HG03095 (cell line): ENCODE measurements around the gene GET3.
"Not testable (repeated sequence)": the region's sequence is repeated elsewhere in the genome, so short reads cannot be mapped to it uniquely, and the experiment has no call there.

Source experiments
- ATAC-seq: cut with Tn5 transposase; IDR thresholded peaks from one replicate; pipeline ENCODE4 v1.9.1; 2021; ENCODE audit warnings: moderate library complexity; ENCODE audit not compliant: unreplicated experiment

The GET3 gene

DNA sequence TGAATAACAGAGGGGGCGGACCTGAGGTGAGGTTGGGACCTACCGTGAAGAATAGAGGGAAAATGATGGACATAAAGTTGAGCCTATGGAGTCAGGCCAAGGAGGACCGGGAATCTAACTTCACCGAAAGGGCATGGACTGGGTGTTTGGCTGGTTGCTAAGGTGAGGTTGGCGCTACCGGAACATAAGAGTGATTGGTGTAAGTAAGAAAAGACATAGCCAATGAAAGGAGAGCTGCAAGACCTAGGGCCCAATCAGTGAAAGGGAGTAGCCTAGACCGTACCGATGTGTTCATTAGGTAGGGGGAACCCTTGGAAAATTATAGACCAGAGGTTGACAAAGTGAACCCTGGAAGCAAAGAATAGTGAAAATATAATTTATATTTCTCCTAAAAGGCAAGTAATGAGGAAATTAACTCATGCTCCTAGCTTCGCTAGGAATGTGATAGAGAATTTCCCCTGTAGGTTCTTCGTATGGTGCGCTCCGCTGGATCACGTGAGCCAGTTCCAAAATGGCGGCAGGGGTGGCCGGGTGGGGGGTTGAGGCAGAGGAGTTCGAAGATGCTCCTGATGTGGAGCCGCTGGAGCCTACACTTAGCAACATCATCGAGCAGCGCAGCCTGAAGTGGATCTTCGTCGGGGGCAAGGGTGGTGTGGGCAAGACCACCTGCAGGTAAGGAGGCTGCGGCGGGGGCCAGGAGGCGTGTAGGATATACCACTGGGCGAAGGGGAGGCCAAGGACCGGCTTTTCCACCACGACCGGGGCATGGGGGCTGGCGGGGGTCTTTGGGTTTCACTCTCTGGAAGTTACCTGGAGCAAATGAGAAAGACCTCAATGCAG, at the start of gene GET3:
GET3 (plus strand) TSS at position 503 of the 840 bp plus-strand sequence; CDS start at position 512, 9 bp downstream.
- ATAC-seq = peak; percentile 73

DNA sequence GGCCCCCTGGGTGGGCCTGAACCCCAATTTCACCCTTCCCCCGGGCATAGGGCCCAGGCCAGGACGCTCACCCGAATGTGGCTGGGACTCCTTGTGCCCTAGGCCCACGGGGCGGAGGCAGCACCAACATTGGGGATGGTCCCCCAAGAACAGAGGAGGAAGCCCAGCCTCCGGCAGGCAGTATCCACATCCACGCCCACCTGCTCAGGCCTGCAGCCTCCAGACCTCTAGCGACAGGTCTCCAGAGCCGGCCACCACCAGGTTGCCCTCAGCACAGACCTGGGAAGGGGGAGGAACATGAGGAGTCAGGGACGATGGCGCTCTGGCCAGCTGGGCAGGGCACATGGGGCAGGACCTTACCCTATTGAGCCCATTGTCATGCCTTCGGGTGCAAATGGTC, 48.3 kb upstream of the GET3 start:
- no peak for ATAC-seq

DNA sequence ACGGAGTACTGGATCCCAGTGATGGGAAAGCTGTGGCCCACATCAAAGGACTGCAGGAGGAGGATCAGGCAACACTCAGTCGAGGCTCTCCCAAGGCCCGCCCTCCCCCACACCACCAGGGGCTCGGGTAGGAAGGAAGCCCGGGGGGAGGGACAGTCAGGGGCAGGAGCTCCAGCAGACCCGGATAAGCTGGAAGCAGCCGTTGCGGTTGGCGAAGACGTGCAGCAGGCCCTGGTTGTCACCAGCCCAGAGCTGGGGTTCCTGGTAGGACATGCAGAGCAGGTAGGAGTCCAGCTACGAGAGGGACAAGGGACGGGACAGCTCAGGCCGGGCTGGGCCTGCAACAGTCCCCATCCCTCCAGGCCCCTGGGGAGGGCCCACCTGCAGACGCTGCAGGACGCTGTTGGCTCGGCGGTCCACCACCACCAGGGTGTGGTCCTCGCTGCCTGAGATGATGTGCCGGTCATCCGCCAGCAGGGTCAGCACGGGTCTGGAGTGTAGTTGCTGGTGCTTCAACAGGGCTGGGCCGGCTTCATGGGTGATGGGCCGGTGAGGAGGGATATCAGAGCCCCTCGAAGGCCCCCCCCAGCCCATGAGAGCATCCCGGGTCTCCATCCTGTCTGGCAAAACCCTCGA, 47.6 kb upstream of the GET3 start:
- ATAC-seq = no peak

DNA sequence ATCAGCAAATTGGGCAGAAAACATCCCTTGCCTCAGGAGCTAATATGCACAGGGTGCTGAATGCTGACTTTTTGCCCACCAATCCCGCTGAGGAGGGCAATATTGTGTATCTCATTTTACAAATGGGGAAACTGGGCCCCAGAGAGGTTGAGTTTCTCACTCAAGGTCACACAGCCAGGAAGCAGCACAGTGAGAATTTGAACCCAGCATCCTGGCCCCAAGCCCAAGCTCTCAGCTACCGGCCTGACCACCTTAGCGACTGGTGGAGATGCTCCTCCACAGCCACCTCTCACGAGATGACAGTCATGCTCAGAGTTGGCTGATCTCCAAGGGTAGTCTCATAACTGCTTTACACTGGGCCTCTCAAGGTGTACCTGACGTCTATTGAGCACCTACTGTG, 44.3 kb upstream of the GET3 start:
- ATAC-seq = no peak

DNA sequence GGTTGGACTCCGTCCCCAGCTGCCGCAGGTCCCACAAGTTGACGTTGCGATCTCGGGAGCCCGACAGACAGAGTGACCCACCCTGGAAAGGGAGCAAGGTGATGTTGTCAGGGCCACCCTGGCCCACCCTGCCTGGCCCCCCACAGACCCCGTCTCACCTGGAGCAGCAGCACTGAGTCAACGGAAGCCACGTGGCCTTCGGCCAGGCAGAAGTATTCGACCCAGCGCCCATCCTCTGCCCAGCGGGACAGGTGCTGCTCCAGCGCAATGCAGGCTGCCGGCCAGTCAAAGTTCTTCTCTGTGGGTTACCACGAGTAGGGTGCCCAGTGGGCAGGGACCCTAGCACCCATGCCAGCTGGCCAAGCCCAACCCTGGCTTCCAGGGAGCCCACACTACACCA, 42.7 kb upstream of the GET3 start:
- ATAC-seq = no peak

DNA sequence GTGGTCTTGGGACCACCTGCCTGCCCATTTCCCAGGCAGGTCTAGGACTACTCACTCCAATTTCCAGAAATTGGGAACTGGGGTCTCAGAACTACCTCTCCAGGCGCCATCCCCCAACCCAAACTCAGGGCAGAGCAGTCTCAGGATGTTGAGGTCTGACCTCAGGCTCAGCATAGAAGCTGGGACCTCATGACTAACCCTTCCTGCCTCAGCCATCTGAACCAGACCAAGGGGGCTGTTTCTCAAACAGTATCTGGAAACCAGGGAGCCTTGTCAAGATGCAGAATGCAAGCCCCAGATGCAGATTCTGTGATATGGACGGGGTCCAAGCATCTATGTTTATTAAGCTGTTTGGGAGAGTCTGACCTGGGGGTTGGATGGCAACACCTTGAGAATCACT, 42.2 kb upstream of the GET3 start:
- ATAC-seq = no peak

DNA sequence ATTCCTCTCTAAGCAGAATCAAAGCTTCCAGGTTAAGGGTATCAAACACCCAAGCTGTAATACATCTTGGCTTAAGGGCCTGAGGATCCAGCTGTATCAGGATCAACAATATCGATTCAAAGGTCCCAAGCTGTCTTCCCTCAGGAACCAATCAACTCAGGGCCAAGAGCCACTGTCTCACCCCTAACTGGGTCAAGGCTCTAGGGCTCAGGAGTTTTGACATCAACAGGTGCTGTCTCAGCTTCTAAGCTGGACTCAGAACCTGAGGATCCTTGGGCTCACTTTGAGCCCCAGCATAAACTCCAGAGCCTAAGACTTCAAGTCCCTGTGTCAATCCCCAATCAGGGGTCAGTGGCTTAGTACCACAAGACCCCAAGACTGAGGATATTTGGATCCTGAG, 41.8 kb upstream of the GET3 start:
- no peak for ATAC-seq

DNA sequence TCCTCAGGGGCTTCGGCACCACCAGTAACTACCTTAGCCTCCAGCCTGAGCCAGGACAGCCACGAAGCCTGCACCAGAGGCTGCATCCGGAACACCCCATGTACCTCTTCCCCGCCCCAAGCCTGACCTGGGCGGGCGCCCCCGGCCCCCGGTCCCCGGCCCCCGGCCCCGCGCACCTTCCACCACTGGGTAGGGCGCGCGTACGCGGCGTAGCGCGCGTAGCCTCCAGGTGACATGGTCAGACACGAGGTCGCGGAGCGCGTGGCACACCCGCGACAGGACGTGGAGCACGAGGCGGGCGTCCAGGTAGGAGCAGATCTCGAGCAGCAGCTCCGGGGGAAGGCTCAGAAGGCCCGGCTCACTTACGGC, 41.3 kb upstream of the GET3 start:
- no peak for ATAC-seq

DNA sequence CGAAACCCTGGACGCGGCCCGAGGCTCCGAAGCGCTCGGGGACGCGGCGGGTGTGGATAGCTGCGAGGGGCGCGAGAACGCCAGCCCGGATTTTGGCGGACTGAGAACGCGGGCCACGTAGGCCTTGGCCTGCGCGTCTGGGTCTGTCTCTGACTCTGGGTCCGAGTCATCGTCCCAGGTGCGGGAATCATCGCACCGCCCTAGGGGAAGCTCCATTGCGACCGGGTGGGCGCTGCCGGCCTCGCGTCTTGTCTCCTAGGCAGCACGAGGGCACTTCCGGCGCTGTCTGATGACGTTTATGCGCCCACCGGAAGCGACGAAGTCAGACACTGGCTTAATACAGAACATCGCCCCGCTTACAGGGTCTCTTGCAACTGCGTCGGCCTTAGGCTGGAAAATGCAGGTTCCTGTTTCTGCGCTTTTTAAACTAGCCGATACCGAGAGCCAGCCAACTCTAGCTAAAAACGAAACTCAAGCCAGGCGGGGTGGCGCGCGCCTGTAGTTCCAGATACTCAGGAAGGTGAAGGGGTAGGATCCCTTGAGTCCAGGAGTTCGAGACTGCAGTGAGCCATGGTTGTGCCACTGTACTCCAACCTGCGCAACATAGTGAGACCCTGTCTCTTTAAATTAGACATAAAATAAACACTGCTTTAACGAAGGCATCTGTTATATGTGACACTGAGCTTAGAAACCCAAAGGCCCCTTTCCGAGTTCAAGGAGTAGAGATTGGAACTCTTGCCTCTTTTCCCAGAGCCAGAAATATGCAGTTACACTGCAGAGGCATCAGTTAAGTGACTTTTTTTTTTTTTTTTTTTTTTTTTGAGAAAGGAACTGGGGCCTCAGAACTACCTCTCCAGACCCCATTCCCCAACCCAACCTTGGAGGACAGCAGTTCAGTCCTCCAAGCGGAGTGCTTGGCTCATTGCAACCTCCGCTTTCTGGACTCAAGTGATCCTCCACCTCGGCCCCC, 40.6 kb upstream of the GET3 start, which contains the start of gene FBXW9:
FBXW9 (minus strand) TSS at position 266 of the 970 bp plus-strand sequence; CDS start at position 216, 50 bp downstream.
- peak; percentile 68 for ATAC-seq

DNA sequence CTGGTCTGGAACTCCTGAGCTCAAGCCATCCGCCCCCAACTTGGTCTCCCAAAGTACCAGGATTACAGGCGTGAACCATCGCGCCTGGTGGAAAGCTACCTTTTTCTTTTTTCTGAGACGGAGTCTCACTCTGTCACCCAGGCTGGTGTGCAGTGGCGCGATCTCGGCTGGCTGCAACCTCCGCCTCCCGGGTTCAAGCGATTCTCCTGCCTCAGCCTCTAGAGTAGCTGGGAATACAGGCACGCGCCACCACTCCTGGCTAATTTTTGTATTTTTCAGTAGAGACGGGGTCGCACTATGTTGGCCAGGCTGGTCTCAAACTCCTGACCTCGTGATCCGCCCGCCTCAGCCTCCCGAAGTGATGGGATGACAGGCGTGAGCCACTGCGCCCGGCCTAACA, 39.9 kb upstream of the GET3 start:
- ATAC-seq = not testable (repeated sequence)

DNA sequence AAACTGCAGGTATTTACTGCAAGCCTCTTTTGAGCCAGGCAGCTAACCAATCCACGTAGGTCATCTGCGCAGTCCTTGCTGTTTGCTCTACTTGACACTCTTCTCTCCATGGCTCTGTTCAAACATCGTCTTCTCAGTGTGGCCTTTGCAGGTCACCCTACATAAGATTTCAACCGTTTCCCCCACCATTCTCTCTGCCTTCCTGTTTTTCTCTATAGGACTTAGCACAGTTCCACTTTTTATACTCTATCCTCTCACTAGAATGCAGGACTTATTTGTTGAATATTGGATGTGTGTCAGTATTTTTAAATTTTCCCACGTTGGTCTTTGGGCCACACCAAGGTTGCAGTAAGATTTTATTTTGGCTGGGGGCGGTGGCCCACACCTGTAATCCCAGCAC, 39.2 kb upstream of the GET3 start:
- ATAC-seq = no peak

DNA sequence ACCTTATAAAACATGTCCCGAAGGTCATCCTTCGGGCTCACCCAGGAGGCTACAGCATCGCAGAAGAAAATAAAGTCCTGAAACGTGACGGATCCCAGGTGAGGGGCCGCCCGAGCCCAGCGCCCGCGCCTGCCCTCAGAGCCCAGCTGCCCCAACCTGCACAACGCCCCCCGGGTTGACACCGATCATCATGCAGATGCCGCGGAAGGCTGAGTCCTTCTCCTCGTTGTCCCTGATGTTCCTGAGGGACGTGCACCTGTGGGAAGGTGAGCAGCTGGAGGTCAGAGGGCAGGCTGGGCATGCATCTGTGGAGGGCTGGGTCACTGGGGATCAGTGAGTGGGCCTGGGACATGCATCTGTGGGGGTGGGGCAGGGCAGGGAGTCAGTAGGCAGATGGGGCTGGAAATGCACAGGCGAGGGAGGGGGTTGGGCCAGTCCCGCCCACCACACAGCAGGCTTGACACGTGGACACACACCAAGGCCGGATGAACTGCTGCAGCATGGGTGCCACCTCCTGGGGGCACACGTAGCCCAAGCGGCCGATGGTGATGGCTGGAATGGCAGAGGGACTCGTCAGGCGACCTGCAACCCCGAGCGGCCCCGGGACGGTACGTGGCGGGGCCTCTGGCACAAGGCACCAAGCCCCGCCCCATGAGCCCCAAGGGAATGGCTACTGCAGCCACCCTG, 35.6 kb upstream of the GET3 start:
- no peak for ATAC-seq

DNA sequence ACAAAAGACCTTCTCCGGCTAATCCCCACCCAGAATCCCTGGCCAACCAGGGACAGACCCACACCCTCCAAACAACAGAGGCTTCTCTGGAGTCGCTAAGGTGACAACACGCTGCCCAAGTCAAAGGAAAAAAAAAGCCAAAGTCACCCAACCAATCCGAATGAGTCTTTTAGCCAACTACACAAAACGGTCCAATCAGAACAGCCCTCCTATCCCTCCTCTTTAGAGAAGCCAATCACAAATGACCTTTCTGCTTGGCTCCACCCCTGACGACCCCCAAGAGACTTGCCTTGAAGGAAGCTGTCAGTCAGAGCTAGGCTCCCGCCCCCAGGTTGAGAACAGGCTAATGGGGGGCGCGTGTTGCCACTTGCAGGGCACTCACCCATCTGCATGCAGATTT, 34.3 kb upstream of the GET3 start:
- no peak for ATAC-seq

DNA sequence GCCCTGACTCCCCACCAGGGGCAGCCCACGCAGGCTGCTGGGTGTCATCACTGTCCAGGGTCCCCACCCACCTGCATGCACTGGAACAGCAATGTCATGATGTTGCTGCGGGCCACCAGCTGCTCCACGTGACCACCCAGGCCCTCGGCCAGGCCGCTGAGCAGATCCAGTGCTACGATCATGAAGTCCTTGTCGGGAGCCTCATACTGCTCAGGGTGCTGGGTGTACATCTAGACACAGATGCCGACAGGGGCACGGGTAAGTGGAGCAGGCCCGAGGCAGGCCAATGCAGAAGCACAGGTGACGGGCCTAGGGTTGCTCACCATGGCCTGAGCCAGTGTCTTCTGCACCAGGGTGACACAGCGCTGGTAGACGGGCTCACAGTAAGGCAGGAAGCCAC, 32.1 kb upstream of the GET3 start:
- no peak for ATAC-seq

DNA sequence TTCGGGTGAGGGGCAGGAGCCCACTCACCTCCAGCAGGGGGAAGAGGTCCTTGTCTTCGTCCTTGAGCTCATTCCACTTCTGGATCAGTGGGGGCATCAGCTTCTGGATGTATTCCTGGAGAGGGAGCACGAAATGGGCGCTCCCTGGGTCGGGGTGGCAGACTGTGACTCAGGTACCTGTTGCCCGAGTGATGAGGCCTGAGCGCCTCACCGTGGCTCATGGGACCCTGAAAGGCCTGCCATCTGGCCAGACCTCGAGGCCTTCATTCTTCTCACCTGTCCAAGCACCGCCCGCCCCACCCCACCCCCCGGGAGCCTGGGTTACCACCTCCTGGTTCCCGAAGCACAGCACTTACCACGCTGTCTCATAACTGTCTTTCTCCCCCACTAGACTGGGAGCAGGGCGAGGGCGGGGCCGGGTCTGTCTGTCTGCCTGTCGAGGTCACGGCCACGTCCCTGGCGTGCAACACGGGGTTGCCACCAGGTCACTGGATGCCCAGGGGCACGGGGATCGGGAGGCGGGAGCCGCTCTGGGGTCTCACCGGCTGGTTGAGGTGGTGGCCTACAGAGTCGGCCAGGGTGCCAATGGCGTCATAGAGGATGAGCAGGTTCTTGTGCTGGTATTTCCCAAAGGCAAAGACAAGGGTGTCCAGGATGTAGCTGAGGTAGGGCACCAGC, 31.5 kb upstream of the GET3 start:
- ATAC-seq = no peak

DNA sequence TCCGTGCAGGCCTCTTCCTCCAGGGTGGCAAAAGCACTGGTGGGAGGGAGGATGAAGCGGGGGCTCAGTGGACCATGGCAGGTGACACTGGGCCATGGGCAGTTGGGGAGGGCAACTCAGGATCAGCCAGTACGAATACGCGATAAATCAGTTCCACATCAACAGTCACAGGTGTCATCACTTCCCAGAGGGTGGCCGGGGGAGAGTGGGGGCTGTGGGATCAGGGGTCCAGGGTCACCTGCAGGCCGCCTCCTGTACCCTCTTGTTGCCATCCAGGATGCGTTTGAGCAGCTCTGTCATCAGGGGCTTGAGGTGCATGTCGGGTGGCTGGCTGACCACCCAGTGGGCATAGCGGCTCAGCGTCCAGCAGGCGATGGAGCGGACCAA, 31.0 kb upstream of the GET3 start:
- no peak for ATAC-seq

DNA sequence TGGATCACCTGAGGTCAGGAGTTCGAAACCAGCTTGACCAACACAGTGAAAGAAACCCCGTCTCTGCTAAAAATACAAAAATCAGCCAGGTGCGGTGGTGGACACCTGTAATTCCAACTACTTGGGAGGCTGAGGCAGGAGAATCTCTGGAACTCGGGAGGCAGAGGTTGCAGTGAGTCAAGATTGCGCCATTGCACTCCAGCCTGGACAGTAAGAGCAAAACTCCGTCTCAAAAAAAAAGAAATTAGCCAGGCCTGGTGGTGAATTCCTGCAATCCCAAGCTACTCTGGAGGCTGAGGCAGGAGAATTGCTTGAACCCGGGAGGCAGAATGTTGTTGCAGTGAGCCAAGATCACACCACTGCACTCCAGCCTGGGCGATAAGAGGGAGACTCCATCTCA, 28.7 kb upstream of the GET3 start:
- no peak for ATAC-seq

DNA sequence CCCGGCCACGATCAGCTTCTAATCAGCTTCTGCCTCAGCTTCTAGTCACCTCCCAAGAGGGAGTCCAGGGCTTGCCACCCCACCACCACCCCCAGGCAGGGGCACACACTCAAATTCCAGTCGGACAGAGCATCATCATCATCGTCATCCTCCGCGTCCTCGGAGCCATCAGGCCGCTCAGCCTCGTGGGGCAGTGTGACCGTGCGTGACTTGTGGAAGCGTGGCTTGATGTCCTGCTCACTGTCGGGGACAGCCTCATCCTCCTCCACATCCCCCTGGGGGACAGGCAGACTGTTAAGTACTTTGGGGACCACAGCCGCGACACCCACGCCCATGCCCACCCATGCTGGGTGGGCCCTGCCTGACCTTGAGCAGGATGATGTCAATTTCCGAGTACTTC, 26.1 kb upstream of the GET3 start:
- no peak for ATAC-seq

DNA sequence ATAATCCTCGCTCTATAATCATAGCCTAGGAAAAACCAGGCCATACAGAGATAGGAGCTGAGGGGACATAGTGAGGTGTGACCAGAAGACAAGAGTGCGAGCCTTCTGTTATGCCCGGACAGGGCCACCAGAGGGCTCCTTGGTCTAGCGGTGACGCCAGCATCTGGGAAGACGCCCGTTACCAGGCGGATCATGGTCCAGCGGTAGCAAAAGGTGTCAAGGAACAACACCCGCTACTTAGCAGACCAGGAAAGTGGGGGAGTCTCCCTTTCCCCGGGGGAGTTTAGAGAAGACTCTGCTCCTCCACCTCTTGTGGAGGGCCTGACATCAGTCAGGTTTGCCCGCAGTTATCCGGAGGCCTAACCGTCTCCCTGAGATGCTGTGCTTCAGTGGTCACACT, 25.2 kb upstream of the GET3 start:
- not testable (repeated sequence) for ATAC-seq

DNA sequence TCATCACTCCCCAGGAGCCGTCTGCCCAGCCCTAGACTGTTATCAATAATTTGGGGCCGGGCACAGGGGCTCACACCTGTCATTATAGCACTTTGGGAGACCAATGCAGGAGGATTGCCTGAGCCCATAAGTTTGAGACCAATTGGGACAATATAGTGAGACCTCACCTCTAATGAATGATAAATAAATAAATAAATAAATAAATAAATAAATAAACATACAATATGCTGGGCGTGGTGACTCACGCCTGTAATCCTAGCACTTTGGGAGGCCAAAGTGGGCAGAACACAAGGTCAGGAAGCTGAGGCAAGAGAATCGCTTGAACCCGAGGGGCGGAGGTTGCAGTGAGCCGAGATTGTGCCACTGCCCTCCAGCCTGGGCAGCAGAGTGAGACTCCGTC, 24.0 kb upstream of the GET3 start:
- ATAC-seq = not testable (repeated sequence)
